GM18499 (cell line): ENCODE results near the gene PPP4R1.
"Not testable (repeated sequence)": the region's sequence is repeated elsewhere in the genome, so short reads cannot be mapped to it uniquely, and the experiment has no call there.

ENCODE experiments used
- ATAC-seq: cut with Tn5 transposase; IDR thresholded peaks from one replicate; pipeline ENCODE4 v1.9.1; 2021; ENCODE audit warnings: moderate number of reproducible peaks; ENCODE audit not compliant: insufficient read depth, unreplicated experiment

The PPP4R1 gene

DNA sequence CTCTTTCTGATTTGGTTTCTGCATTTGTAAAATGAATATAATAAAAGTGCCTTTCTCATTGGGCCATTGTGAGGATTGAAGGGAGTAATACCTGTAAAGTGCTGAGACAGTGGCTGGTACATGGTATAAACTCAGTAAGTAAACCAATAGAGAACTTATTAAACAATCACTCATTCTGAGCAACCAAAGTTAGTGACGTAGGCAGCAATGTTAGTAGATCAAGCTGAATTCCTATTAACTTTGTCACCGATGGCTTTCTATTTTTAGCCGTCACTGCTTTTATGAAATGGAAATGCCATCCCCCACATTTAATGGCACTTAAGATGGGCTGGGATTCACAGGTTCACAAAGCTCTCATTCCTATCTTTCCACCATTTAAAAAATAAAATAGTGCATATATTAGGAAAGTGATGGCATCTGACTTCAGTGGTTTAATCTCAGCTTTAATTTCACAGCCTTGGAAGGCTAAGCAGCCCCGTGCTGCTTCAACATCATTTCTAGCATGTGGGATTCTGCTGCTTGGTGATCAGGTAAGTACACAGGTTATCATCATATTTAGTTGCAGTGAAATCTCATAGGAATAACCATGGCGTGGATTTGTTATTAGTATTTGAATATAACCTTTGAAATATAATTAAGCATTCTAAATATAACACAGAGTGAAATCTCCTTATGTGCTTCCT lies 17.6 kb upstream of the PPP4R1 start:
- ATAC-seq, result no peak

DNA sequence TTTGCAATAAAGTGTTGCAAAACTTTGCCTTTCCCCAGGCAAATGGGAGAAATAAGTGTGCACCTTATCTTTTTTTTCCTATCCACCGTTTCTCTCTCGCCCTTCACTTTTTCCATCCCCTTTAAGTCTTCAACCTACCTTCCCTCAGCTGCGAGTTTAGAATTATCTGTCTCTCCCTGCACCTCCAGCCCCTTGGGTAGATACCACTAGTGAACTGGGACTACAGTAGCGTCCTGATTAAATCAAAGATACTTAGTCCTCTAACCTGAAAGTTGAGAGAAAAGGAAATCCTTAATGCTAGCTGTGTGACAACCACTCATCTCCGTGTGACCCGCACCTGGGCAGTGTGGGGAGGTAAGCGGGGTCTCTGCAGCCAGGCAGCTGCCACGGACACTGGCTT lies 16.1 kb upstream of the PPP4R1 start:
- ATAC-seq, result no peak

DNA sequence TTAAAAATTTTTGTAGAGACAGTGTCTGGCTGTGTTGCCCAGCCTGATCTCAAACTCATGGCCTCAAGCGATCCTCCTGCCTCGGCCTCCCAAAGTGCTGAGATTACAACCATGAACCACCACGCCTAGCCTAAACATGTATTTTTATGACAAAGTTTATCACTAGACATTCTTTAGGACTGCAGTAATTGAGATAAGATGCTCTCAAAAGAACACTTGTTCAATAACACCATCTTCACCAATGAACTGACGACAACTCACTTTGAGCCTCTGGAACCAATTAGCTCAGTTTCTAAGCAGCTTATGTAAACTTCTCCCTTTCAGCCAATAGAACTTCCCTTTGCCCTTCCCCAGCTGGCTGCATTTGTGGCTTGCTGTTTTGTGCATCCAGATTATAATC lies 15.3 kb upstream of the PPP4R1 start:
- no peak for ATAC-seq

DNA sequence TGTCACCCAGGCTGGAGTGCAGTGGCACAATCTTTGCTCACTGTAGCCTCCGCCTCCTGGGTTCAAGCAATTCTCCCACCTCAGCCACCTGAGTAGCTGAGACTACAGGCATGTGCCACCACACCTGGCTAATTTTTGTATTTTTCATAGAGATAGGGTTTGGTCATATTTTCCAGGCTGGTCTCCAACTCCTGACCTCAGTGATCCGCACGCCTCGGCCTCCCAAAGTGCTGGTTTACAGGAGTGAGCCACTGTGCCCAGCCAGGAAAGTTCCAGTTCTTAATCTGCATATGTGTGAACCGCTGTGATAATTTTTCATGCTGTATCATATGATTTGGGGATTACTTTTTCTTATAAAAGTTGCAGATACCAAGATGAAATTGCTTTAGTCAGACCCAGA lies 14.6 kb upstream of the PPP4R1 start:
- no peak for ATAC-seq

DNA sequence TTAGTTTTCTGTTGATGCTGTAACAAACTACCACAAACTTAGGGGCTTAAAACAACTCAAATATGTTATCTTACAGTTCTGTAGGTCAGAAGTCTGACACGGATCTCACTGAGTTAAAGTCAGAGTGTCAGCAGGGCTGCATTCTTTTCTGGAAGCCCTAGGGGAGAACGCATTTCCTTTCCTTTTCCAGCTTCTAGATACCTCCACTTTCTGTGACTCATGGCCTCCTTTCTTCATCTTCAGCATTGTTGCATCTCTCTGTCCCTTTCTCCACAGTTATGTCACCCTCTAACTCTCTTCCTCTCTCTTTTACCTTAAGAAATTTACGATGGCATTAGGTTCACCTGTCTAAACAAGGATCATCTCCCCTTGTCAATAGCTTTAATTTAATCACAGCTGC lies 13.3 kb upstream of the PPP4R1 start:
- ATAC-seq, result no peak

DNA sequence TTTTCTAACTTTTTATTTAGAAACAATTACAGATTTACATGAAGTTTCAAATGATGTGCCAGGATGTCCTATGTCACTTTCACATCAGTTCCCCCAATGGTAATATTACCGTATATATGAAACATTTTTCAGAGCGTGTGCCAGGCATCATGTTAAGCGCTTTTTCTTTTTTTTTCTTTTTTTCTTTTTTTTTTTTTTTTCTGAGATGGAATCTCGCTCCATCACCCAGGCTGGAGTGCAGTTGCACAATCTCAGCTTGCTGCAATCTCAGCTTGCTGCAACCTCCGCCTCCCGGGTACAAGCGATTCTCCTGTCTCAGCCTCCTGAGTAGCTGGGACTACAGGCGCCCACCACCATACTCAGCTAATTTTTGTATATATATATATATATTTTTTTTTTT lies 5.6 kb upstream of the PPP4R1 start:
- ATAC-seq, result no peak

DNA sequence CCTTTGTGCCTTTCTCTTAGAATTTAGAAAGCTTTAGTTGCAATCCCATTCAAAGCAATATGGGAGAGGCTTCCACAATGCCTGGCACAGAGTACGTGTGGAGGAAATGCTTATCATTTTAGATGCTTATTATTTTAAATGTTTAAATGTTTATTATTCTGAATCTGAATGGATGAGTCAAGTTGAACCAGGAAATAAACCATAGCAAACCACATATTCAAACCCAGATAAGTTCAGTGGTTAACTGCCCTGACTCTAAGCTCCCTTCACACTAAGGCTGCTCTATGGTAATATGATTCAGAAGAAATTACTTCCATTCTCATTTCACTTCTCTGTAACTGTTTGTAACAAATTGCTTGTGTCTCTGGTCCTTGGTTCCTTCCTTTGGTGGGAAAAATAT lies 5.2 kb upstream of the PPP4R1 start:
- ATAC-seq, result no peak

DNA sequence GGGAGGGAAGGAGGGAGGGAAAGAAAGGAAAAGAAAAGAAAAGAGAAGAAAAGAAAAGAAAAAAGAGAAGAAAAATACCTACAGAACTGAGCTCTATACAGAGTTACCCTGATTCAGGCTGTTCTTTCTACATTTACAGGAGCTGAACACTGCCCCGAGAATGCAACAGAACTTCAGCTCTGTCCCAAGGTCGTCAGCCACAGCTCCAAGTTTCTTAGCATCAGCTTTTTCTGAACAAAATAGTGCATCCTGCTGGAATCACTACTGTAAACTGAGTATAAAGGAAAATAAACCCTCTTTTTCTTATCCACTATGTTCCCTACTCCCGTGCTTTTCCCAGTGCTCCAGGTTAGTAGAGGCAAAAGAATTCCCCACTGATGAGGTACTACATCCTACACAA lies 4.7 kb upstream of the PPP4R1 start:
- ATAC-seq, result no peak

DNA sequence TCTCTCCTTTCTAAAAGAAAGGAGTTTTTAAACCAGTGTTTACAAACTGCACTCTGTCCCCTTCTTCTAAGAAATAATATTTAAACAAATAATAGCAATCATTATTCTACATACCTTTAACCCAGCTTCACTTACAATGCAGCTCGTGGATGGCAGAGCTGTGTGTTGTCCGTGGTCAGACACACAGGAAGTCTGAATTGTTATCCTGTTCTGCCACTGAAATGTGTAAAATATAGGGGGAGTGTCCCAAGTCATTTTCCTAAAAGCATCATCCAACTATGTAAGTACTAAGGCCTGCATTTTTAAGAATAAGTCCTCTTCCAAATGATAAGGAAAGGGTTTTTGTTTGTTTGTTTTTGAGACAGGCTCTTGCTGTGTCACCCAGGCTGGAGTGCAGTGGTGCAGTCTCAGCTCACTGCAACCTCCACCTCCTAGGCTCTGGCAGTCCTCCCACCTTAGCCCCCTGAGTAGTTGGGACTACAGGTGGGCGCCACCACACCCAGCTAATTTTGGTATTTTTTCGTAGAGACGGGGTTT lies 2.7 kb upstream of the PPP4R1 start:
- no peak for ATAC-seq

DNA sequence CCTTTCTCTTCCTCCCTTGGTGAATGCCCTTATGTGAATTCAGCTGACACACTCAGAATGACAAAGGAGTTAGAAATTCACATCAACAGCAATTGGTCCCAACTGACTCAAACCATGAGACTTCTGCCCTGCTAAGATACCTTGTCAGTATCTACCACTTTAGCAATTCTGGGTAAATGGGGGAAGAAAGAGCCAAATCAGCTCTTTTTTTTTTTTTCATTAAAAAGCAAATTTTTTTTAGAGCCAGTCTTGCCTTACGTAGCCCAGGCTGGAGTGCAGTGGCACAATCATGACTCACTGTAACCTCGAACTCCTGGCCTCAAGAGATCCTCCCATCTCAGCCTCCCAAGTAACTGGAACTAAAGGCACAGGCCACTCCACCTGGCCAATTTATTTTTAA lies 1.7 kb upstream of the PPP4R1 start:
- no peak for ATAC-seq

DNA sequence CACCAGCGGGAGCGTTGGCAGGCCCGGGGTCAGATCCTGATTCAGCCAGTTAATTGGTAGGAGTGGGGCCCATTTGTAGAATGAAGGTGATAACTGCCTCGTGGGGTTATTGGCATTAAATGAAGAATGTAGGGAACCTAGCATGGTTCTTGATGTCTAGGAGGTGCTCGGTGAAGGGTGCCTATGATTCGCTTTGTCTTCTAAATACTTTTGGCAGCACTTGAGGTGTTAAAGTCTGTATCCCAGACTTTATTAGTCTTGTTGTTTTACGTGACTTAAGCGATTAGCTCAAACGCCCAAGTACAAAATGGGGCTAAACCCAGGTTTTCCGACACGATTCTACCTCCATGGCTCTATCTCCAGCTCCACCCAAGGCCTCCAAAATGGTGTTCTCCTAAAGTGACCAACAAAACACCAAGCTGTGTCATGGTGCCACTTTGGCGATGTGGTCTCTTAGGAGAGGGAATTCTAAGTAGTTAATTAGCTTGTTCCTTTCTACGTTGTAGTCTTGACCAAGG lies 980 bp upstream of the PPP4R1 start:
- no peak for ATAC-seq

DNA sequence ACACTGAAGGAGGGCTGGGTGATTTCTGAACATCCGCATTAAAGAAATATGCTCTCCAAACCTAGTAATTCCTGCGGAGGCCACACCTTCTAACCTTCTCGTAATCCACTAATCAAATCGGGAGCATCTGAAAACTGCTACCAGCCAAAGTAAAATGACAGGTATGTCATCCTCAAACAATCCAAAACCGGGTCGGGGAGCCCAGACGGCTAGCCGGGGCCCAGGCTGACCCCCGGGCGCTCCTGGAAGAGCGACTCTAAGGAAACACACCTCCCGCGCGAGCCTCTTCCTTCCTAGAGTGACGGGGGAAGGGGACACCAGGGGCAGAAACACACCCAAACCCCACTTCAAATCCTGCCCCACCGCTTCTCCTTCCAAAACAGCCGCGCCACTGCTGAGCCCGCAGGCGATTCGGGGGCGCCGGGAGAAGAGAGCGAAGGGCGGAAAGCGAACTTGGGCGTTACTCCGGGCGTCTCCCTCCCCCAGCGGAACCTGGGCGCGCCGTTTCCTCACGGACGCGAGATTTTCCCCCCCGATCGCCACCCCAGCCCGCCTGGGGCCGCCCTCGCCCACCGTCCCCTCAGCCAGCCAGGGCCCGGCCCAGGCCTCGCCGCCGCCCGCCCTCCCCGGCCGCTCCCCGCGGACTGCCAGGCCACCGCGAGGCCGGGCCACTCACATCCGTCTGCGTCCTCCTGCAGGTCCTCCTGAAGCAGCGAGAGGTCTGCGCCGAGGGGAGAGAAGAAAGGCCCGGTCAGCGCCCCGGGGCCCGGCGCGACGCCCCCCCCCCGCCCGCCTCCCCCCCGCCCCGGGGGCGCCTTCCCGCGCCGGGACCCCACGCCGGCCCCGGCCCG lies 584 bp downstream of the PPP4R1 start:
- ATAC-seq, result no peak

DNA sequence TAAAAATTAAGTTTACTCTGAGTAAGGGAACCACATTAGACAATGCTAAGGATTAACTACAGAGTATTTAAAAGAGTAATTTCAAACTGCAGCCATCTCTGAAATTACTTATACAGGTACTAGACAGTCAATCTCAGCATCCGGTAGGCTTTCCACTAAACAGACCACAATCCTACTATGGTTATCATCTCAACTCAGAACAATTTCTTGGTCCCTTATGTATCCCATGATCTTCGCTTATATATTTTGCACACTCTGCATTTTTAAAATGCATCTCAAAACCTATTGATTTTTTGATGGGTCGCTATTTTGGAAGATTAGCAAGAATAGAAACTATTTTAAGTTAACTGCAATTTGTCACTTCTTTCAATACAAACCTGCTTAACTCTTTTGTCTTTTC lies 1.4 kb downstream of the PPP4R1 start:
- no peak for ATAC-seq

DNA sequence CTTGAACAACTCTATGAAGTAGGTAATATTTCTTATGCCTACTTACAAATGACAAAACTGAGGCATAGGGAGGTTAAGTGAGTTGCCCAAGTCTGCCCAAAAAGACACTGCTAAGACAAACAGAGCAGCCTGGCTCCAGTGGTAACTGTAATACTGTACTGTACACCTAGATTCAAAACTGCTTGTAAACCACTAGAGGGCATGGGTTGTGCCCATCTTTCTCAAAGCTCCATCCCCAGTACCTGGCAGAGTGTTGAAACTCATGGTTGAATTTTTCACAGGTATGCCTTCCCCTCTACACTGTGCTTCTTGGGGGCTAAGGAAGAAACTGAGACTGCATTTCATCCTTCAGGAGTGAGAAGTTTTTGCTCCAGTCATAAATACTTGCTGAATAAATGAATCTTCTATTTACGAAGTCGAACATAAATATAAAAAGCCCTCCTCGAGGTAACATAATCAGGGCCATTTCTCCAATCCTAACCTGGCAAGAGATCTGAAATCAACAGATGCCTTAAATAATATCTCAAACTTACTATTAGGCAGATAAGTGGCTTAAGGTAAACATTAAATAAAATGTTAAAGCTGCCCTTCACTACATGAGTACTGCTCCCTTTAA lies 2.0 kb downstream of the PPP4R1 start:
- no peak for ATAC-seq

DNA sequence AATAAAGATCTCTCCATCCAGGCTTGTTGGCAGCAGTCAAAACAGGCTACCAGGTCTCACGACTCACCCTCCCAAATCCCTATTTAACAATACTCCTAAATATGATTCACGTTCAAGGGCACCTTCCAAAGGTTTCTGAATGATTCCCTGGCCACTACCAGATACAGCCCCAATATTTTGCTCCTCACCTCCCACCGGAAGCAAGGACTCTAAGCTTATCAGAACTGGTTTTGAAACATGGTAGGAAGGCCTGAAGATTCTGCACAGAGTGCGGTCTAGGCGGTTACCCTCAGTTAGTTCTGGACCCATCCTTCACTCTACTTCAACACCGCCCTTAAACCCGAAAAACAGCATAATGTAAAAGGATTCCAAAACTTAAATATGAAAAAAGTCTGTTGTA lies 5.2 kb downstream of the PPP4R1 start:
- no peak for ATAC-seq

DNA sequence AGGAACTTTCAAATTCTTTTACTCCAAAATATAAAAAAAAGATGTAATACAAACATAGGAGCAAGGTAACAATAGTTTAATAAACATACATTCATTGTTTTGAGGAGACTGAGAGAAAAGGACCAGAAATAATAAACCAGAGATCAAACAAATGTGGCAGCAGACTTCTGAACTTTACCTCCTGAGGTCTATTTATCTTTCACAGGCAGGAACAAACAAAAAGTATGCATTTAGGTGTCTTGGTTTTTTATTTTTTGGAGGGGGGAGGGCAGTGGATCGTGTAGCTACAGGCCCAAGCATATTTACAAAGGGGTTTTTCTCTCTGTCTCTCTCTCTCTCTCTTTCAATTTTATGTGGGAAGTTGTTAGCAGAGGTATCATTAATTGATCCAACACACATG lies 5.6 kb downstream of the PPP4R1 start:
- no peak for ATAC-seq

DNA sequence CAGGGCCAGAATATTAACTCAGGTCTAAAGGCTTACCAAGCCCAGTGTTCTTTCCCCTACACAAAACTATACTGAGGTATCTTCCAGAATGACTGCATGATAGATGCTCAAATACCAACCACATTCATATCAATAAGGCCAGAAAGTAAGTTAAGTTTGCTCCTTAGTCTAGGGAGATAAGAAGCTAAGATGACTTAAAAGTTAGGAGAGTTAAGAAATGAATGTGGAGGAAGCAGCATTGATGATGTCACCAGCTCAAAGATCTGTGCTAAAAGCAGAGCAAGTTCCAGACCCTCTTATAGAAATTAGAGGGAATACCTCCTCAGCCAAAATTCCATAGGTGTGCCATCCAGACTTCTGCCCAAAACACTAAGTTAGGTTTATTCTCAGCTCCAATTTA lies 6.1 kb downstream of the PPP4R1 start:
- no peak for ATAC-seq

DNA sequence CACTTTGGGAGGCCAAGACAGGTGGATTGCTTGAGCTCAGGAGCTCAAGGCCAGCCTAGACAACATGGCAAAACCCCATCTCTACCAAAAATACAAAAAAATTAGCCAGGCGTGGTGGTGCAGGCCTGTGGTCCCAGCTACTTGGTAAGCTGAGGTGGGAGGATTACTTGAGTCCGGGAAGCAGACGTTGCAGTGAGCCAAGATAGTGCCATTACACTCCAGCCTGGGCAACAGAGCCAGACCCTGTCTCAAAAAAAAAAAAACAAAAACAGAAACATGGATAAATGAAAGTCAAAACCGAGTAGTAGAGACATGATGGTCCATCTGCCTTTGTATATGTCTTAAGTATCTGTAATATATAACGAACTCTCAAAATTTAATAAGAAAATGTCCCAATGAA lies 7.2 kb downstream of the PPP4R1 start:
- ATAC-seq, result not testable (repeated sequence)

DNA sequence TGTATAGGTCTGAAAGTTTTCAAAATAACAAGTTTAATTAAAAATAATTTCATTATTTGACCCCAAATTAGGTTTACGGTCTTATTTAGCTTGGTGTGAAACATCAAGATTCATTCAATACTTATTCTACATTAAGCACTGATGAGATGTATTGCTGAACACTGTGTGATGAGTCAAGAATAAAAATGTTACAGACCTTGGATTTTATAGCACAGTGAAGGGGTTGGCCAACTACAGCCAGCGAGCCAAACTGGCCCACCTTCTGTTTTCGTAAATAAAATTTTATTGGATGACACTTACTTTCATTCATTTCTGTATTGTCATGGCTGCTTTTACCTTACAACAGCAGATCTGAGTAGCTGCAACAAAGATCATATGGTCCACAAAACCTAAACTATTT lies 8.3 kb downstream of the PPP4R1 start:
- ATAC-seq, result no peak

DNA sequence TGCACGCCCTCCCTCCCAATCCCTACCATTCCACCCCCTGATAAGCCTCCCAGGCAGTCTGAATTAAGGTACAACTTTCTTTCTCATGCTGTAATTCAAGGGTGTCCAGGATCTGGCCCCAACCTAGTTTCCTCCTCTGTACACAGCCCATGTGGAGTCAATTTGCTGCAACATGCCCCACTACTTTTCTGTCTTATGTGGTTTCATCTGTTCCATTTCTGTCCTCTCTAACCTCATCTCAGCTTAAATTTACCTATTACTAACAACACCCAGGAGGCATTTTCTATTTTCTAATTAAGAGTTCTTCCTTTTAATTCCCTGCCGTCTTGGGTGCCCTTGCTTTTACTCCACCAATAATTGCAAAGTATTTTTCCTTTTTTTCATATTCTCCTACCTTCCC lies 10.0 kb downstream of the PPP4R1 start:
- no peak for ATAC-seq

DNA sequence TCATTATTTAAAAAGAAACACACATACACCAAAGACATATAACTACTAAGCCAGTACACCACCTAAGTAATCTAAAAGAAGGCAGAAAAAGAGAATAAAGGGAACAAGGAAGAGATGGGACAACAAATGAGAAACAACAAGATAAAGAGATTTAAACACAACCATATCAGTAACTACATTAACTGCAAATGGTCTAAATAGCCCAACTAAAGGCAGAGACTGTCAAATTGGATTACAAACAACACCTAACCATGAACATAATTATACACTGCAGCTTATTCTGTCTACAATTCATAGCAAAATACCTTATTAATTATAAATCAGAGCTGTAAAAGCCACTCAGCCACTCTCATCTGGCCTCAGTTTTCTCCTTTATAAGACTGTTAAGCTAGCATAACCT lies 15.0 kb downstream of the PPP4R1 start:
- no peak for ATAC-seq
